GM12801 (cell line): Measurements from ENCODE around the gene KLB.

Experiments
- TF ChIP-seq, protein P1 (sequence below): IDR thresholded peaks from one replicate; pipeline ENCODE4 v1.5.1; 2011; ENCODE audit warnings: control low read depth; ENCODE audit not compliant: insufficient read length; ENCODE audit errors: extremely low read depth

KLB gene

GRCh38 chr4:39452153-39452859 lies 45.6 kb downstream of the KLB start:
- TF ChIP-seq, protein P1, sequence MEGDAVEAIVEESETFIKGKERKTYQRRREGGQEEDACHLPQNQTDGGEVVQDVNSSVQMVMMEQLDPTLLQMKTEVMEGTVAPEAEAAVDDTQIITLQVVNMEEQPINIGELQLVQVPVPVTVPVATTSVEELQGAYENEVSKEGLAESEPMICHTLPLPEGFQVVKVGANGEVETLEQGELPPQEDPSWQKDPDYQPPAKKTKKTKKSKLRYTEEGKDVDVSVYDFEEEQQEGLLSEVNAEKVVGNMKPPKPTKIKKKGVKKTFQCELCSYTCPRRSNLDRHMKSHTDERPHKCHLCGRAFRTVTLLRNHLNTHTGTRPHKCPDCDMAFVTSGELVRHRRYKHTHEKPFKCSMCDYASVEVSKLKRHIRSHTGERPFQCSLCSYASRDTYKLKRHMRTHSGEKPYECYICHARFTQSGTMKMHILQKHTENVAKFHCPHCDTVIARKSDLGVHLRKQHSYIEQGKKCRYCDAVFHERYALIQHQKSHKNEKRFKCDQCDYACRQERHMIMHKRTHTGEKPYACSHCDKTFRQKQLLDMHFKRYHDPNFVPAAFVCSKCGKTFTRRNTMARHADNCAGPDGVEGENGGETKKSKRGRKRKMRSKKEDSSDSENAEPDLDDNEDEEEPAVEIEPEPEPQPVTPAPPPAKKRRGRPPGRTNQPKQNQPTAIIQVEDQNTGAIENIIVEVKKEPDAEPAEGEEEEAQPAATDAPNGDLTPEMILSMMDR = no peak

DNA sequence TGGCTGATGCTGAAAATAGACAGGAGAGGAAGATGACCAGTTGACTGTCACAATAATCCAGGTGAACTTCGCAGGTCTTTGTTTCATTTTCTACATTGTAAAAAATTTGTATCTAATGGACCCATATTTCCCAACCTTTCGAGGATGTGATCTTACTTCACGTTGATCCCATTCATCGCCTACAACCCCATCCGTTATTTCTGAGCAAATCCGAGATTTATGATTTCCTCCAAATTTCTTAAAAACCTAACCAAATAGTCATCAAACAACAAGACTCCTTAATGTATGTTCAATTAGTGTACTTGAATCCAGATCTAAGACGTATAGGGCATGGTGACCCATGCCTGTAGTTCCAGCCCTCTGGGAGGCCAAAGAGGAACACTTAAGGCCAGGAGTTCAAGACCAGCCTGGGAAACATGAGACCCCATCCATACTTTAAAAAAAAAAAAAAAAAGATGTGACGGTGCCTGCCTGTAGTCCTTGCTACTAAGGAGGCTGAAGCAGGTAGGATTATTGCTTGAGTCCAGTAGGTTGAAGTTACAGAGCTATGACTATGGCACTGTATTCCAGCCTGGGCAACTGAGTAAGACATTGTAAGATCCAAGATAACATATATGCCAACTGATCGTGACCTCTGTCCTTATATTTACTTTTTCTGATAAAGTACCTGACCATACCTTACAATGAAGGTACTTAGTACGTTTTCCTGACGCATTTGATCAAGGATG lies 46.3 kb downstream of the KLB start:
- TF ChIP-seq, protein P1 = no peak

DNA sequence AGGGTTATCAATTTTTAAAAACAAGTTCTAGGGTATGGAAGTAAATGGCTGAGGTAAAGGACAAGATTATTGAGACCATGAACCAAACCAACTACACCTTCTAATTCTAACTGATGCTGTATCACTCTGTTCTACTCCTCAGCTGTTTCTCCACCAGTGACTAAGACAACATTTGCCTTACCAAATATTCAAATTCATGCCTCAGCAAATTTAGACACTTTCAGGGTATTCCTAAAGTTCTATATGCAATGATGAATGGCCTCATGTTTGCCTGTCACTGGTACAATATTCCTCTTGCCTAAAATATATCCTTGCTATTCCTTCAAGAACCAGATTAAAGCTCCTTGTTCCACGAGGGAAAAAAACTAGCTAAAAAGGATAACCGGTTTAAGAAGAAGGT lies 47.0 kb downstream of the KLB start:
- TF ChIP-seq, protein P1 = no peak

DNA sequence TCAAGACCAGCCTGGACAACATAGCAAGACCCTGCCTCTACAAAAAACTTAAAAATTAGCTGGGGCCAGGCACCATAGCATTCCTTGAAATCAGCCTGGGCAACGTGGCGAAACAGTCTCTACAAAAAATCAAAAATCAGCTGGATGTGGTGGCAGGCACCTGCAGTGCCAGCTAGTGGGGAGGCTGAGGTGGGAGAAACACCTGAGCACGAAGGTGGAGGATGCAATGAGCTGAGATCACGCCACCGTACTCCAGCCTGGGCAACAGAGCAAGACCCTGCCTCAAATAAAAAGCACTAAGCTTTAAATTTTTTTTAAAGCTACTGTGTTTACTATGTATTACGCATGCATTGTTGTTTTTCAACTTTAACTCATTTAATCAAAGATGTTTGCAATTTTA lies 48.8 kb downstream of the KLB start:
- TF ChIP-seq, protein P1 = no peak

DNA sequence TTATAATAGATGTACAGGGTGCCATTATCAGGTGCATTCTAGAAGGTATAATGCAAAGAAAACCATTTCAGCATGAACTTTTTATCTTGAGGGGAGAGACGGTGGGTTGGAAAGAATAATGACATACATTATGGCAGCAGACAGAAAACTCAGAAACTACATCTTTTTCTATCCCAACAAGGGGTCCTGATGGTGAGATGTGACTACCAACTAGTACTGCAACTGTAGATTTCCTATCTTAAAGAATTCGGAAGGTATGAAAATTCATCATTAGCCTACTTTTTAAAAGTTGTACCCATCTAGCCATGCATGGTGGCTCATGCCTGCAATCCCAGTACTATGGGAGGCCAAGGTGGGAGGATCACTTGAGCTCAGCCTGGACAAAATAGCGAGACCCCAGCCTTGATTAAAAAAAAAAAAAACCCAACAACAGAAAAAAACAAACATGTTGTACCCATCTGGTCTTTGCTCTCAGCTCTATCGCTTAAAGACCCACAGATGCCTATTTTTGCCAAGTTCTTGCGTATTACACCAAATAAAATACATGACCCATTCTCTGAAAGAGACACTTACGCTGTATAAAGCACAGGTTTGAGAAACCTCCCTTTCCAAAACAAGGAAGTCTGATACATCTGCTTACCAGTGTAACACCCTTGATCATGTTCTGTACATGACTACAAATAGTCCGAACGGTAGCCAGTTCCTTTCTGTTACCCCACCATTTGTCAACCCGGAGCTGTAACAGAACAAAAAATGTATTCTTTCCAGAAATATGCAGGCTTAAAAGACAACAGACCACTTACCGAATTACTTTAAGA lies 50.4 kb downstream of the KLB start:
- TF ChIP-seq, protein P1 = no peak

DNA sequence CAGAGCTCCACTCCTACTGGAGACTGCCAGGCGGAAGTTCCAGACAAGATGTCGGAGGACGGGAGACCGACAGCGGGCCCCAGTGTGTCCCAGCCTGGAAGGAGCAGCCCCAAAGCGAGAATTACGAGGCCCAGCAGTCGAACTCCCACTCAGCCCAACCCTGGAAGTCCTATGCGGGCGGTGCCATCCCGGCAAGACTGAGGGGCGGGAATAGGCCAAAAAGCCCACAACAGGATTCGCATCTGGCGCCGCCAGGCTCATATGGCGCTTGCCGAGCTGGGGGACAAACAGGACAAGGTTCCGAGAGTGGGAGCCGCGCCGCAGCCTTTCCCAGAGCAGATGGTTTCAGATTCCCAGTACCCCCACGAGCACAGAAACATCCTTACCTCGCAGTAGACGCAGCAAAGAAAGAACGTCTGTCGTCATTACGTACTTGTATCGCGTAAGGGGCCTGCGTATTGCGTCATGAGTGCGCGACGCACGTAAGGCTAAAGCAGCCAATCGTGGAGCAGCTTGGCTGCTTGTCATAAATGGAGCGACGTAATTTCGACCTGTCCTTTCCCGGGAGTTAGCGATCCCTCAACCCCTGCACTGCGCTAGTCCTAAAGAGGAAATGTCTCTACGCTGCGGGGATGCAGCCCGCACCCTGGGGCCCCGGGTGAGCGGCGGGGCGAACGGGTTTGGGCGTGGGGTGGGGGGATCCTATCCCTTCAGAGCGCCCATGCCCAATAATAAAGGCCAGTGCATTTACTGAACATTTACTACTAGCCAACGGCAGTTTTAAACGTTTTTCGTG lies 52.0 kb downstream of the KLB start, which contains the start of the genes LIAS and RPL9:
Gene LIAS, plus strand, starts transcription at position 552 of the 796 bp plus-strand sequence. Its CDS starts 62 bp downstream, at position 614.
Gene RPL9, minus strand, starts transcription at position 418 of the 796 bp plus-strand sequence. CDS start 483 bp downstream, outside the sequence.
- TF ChIP-seq, protein P1 = no peak
